ENCODE results near the gene EVI5L. TPM values are rescaled to one million over a fixed set of nuclear protein-coding genes. Genes with fewer than 3 reads are reported as not detected.
A peak's percentile ranks its signal among the peaks of the same experiment; 100 is the strongest.

EVI5L gene
- total and polyA plus RNA-seq, 2 of the 8 experiments (the other 6 are each of a cell fraction or from before 2014, with no cell fraction given): 7.2 to 11.0 TPM

DNA sequence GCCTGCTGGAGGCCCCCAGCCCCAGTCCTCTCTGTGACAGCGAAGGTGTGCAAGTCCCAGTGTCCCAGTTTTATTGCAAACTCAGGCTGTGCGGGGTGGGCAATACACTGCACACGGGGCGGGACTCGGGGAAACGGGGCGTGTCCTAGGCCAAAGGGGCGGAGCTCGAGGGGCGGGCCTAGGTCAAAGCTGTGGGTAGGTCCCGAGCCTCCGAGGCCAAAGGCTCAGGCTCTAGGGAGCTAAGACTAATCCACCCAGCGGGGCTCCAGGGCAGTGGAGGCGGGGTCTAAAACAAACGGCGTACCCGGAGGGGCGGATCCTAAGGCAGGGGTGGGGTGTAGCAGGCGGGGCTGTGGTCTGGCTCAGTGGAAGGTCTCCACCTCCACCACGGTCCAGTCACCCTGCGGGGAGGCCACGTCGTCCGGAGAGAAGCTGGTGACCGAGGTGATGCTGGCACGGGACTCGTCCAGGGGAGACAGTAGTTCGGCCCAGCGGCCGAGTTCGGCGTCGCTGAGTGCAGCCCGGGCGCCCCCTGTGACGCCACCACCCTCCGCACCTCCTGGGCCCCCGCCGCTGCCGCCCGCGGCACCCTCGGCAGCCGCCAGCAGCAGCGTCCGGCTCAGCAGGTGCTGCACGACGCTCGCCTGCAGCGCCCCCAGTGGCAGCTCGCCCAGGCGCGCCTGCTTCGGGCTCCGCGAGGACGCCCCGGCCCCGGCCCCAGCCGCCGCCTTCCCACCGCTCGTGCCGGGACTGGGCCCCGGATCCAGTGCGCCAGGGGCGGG is 38.8 kb downstream of the EVI5L start:
- Histone ChIP-seq H3K79me1 (ENCODE audit: low read depth, low read length) (no peaks in the 10 kb centered on the region; the same call in 1 of the 2 replicates), H3K56ac (replicated peaks; ENCODE audit: insufficient read length, low read depth, low read length) (no peak overlapping the region), H3K4me3 (ENCODE audit: extremely low read depth in 1 of 4, insufficient read depth in 2 of 4, low read depth in 3 of 4, low read length in 4 of 4) (peak overlapping the region; percentile 26 to 61 (median 44)), H2BK120ac (replicated peaks; ENCODE audit: low read depth, low read length) (no peak overlapping the region), H4K91ac (replicated peaks; ENCODE audit: insufficient read length, low read length) (no peak overlapping the region), H3K23ac (ENCODE audit: insufficient read length) (no peak overlapping the region), H3K36me3 (ENCODE audit: control insufficient read depth in 2 of 4, insufficient read depth in 4 of 4, low read length in 3 of 4) (no peaks in the 10 kb centered on the region), H4K5ac (ENCODE audit: insufficient read length, low read depth, low read length) (peak overlapping the region; percentile 51), H4K8ac (ENCODE audit: extremely low read depth, insufficient read depth, low read length) (peak overlapping the region; percentile 79; the same call in 1 of the 2 replicates), H3K9ac (replicated peaks in 1 of 4; ENCODE audit: extremely low read depth in 1 of 4, low read depth in 3 of 4, low read length in 3 of 4) (peak overlapping the region in 1 of 4 experiments; percentile 29; a peak in 1 of 7 replicates), H3K27ac (ENCODE audit: low read depth, low read length) (no peak overlapping the region; the same call in 1 of the 2 replicates), H3K9me3 (ENCODE audit: insufficient read depth in 2 of 2, low read depth in 1 of 2, low read length in 1 of 2) (no peaks in the 10 kb centered on the region), H2BK15ac (ENCODE audit: low read length) (no peak overlapping the region), H4K20me1 (replicated peaks in 1 of 2; ENCODE audit: control insufficient read depth in 1 of 2, insufficient read depth in 2 of 2, low read length in 2 of 2) (peaks cover 4 to 10% of the 10 kb centered on the region in 2 experiments), H2BK5ac (ENCODE audit: low read depth, low read length) (peak overlapping the region; percentile 24; the same call in 1 of the 2 replicates), H2AK5ac (ENCODE audit: low read depth, low read length) (no peak overlapping the region), H2AFZ (ENCODE audit: low read length) (no peak overlapping the region), H3K14ac (ENCODE audit: insufficient read length) (no peak overlapping the region), H3K4ac (replicated peaks; ENCODE audit: insufficient read length, low read depth, low read length) (no peak overlapping the region), H3K27me3 (replicated peaks in 1 of 4; ENCODE audit: control insufficient read depth in 3 of 4, extremely low read depth in 1 of 4, insufficient read depth in 3 of 4, low read length in 3 of 4) (peaks cover 2 to 33% (median 22%) of the 10 kb centered on the region in 4 experiments), H3K4me2 (ENCODE audit: insufficient read depth in 1 of 2, low read depth in 2 of 2, low read length in 2 of 2) (peak overlapping the region; percentile 75 to 86), H3K18ac (ENCODE audit: extremely low read depth, low read length) (no peak overlapping the region; the same call in none of the 2 replicates), H2BK12ac (ENCODE audit: low read depth, low read length) (no peak overlapping the region), H3K79me2 (ENCODE audit: control insufficient read depth in 1 of 2, insufficient read depth in 2 of 2, low read length in 2 of 2) (no peaks in the 10 kb centered on the region), H2BK20ac (ENCODE audit: low read length) (no peak overlapping the region), H3K23me2 (ENCODE audit: low read depth, low read length) (peaks cover 13% of the 10 kb centered on the region), H3K4me1 (replicated peaks in 1 of 4; ENCODE audit: control insufficient read depth in 3 of 4, insufficient read depth in 4 of 4, low read length in 3 of 4) (peaks cover 0 to 26% (median 14%) of the 10 kb centered on the region in 4 experiments; a peak in 5 of 7 replicates)
- ChIA-PET CTCF (ENCODE audit: partially characterized antibody) (interaction anchor here (0.6 to 2.1 kb wide), 26 partner anchors 8 to 362 kb away, joined by 3 to 22 read pairs (median 5); partner anchors contain the start of genes MAP2K7, SNAPC2, TGFBR3L and TIMM44), POLR2A (ENCODE audit: partially characterized antibody) (interaction anchor here (0.7 to 10.5 kb wide), 12 partner anchors 8 to 75 kb away, joined by 3 to 106 read pairs (median 4); partner anchors contain the start of genes MAP2K7, SNAPC2, TGFBR3L and TIMM44)
- FAIRE-seq (peak; percentile 85), DNase-seq (ENCODE audit: low read depth in 1 of 2, low spot score in 2 of 2) (peak; percentile 82 to 97)
- WGBS, 2 experiments (ENCODE audit: extremely low coverage in 1 of 2, insufficient coverage in 1 of 2, insufficient read length in 1 of 2, insufficient replicate concordance in 2 of 2, low coverage in 1 of 2, low lambda C conversion rate in 2 of 2, missing lambda C conversion rate in 1 of 2): 4% methylated on average over 58 of the region's 67 CpGs; no CpG with 5 or more reads in 1 of the 2 experiments
- no peak for TF ChIP-seq CEBPB (IDR thresholded peaks at IDR 0.05; ENCODE audit: low read depth, low read length)
- TF ChIP-seq TCF12 (IDR thresholded peaks at IDR 0.05; ENCODE audit: low read depth, low read length): 0 out of 2 replicates have a peak, but pooled peaks have one; percentile 39
- TF ChIP-seq SP1 (IDR thresholded peaks at IDR 0.05; ENCODE audit: low read depth, low read length): 0 out of 2 replicates have a peak, but pooled peaks have one; percentile 23
- peak; percentile 71 for TF ChIP-seq CREB1 (IDR thresholded peaks at IDR 0.05)
- TF ChIP-seq ASH2L (IDR thresholded peaks at IDR 0.05; ENCODE audit: low read length): peak; percentile 69
- peak in 1 of 2 experiments; percentile 64; a peak in 1 of 4 replicates for TF ChIP-seq SIN3A (conservative IDR thresholded peaks at IDR 0.05 in 1 of 2, IDR thresholded peaks at IDR 0.05 in 1 of 2; ENCODE audit: low read depth in 1 of 2, low read length in 2 of 2)
- no peak for TF ChIP-seq FOSL1 (IDR thresholded peaks at IDR 0.05; ENCODE audit: insufficient read depth, low read depth, low read length)
- TF ChIP-seq HDAC2 (IDR thresholded peaks at IDR 0.05; ENCODE audit: borderline replicate concordance in 1 of 2, low read depth in 2 of 2, low read length in 2 of 2): peak; percentile 42 to 71; a peak in 1 of 4 replicates
- no peak for TF ChIP-seq SP2 (IDR thresholded peaks at IDR 0.05; ENCODE audit: low read length)
- TF ChIP-seq ZNF274 (IDR thresholded peaks at IDR 0.05; ENCODE audit: borderline replicate concordance, extremely low read depth, low read length): no peak
- no peak for TF ChIP-seq CBX5 (IDR thresholded peaks at IDR 0.05; ENCODE audit: low read depth, low read length)
- TF ChIP-seq POLR2A (IDR thresholded peaks at IDR 0.05; ENCODE audit: control extremely low read depth in 1 of 2, low read depth in 2 of 2, low read length in 2 of 2): peak in 1 of 2 experiments; percentile 15; a peak in 2 of 3 replicates
